Gastrocnemius medialis (tissue), 4 donors: ENCODE results near the gene WWP2.

Experiments
- POLR2A ChIP-seq, 2 donors: fragments of 450-650 bp; IDR thresholded peaks; one replicate each; pipeline ENCODE4 v1.6.1; 2017; ENCODE audit warnings: antibody characterized with exemption in 2 of 2, mild to moderate bottlenecking in 2 of 2, moderate library complexity in 2 of 2
- TF ChIP-seq, protein P1 (sequence below), 5 experiments: fragments of 450-650 bp in 3 of 5; fragments of 200-600 bp in 2 of 5; sonication (generic) in 2 of 5; IDR thresholded peaks in 4 of 5; conservative IDR thresholded peaks in 1 of 5; 1 replicate in 4 of 5; 2 replicates in 1 of 5; pipeline ENCODE4 v1.5.1; 2016 to 2019; ENCODE audit warnings: antibody characterized with exemption in 5 of 5, mild to moderate bottlenecking in 3 of 5, moderate library complexity in 3 of 5

DNA sequence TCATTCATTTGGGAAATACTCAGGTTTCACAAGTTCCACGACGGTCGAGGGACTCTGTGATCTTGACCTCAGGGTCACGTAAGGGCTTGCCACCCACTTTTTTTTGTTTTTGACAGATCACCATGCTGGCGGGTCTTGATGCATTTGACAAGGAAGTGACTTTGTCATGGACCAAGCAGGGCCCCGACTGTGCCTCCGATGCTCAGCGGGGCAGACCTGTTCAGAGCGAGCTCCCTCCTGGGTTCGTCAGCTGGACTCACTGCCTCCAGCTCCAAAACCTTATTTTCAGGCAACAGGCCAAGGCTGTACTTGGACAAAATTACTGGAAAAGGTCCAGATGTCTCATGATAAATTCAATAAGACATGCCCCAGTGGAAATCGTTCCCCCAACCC is 180.0 kb downstream of the WWP2 start:
- no peak for TF ChIP-seq POLR2A (IDR thresholded peaks at IDR 0.05)
- TF ChIP-seq, protein P1, sequence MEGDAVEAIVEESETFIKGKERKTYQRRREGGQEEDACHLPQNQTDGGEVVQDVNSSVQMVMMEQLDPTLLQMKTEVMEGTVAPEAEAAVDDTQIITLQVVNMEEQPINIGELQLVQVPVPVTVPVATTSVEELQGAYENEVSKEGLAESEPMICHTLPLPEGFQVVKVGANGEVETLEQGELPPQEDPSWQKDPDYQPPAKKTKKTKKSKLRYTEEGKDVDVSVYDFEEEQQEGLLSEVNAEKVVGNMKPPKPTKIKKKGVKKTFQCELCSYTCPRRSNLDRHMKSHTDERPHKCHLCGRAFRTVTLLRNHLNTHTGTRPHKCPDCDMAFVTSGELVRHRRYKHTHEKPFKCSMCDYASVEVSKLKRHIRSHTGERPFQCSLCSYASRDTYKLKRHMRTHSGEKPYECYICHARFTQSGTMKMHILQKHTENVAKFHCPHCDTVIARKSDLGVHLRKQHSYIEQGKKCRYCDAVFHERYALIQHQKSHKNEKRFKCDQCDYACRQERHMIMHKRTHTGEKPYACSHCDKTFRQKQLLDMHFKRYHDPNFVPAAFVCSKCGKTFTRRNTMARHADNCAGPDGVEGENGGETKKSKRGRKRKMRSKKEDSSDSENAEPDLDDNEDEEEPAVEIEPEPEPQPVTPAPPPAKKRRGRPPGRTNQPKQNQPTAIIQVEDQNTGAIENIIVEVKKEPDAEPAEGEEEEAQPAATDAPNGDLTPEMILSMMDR (IDR thresholded peaks at IDR 0.05 in 4 of 5, conservative IDR thresholded peaks at IDR 0.05 in 1 of 5) = no peak
